GM20000 (cell line): ENCODE data around the gene PORCN.

Source experiments
- DNase-seq: peaks from one replicate; pipeline ENCODE4 v3.0.0; 2012; ENCODE audit warnings: low spot score
- CTCF ChIP-seq: IDR thresholded peaks from 2 replicates; pipeline ENCODE4 v1.5.1; 2012; ENCODE audit warnings: mild to moderate bottlenecking, control low read depth; ENCODE audit errors: extremely low read depth, missing control alignments

The PORCN gene

DNA sequence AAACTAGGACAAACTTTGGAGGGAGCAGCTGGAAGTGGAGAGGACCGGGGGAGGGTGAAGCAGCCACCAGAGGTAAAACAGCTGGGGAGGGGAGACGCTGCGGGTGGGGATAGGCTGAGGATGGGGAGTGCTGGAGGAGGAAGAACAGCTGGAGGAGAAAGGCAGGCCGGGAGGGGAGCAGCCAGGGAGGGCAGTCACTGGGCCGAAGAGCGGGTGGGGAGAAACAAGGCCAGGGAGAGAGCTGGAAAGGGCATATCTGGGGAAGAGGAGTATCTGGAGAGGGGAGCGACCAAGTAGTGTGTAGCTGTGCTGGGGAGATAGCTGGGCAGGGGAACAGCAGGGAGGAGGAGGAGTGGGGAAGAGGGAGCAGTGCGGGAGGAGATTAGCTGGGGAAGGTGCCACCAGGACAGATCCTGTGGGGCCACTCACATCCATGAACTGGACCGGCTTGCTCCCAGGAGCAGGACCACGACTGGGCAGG, 41.5 kb upstream of the PORCN start:
- no peak for DNase-seq
- TF ChIP-seq CTCF, result no peak

DNA sequence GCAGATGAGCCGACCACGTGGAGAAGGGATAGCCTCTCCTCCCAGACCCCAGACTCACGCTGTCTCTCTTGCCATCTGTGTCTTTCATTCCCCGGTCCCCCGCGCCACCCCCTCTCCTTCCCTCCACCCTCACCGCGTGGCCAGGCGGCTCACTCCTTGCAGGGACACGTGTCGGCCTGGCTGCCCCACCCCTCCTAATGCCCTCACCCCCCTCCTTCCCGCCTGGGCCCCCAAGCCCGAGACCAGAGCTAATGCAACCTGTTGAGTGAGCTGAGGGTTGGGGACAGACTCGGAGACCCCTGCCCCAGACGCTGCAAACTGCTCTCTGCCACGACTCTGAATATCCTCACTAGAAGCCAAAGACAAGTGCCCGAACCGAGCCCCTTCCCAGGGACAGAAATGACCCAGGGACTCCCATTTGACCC, 40.5 kb upstream of the PORCN start:
- TF ChIP-seq CTCF, result no peak
- peak; percentile 50 for DNase-seq

DNA sequence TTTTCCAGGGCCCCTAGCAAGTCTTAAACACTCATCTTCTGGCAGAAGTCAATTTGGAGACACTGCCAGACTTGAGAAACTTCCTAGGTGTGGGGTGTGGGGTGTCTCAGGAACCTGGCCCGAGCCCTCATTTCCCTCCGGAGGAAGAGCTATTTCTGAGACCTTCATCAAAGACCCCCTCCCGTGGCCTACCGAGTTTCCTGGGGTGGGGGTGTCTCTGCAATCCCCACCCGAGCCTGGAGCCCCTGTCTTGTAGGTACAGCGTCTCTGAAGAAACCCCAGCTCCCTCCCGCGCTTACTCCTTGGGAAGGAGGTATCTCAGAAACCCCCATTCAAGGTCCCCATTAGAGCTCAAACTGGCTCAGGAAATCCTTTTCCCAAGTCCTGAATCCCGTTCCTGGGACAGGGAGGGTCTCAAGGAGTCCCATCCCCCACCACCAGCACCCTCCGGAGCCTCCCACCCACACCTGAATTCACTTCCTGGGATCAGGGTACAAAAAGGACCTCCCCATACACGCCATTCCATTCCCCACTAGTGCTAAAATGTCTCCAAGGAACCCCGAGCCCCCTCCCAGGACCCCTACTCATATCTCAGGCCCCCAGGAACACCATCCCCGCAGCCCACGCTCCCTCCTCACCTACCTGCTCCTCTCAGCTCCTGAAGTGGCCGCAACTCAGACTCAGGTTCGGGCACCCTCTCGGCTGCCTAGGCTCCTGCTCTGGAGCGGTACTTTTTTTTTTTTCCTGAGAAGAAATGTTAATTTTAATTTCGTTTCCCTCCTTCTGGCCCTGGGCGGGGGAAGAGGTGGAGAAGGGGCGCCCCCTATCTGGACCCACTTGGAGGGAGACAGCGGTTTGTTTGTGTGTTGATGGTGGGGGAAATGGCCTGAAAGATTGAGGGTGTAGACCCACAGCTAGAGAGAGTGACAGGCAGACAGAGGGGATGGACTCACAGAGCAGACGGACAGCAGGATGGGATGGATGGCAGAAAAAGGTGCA, 39.8 kb upstream of the PORCN start:
- peak; percentile 22 for TF ChIP-seq CTCF
- peak; percentile 46 for DNase-seq

DNA sequence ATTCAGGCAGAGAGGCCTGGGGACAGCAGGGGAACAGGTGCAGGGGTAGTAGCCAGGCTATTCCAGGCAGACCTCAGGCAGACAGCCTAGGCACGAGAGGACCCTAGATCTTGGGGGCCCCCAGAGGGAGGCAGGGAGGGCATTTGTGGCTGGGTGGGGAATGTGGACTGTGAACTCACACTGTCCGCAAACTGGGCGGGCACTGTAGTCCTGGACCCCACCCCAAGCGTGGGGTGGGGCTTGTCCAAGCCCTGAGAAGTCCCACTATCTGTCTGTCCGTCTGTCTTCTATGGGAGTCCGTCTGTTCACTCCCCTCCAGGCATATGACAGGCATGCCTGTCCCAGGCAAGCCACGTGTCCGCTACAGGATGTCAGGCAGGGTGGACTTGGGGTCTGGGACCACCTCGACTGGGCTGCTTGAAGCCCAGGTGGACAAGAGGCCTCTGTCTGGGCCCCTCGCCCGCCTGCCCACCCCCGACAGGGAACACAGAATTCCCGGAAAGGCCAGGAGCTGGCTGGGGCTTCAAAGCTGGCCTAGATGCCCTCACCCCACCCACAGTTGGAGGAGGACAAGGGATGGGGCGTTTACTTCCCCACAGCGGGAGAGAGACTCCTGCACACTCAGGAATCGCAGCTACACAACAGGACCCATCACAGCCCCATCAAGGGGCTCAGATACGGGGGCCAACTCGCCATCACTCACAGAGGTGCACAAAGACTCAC, 38.5 kb upstream of the PORCN start, which contains the start of gene SLC38A5:
Gene SLC38A5 (minus strand): TSS at position 151 of the 723 bp plus-strand sequence. CDS start 2,336 bp downstream, outside the sequence.
- DNase-seq, result no peak
- TF ChIP-seq CTCF, result no peak

DNA sequence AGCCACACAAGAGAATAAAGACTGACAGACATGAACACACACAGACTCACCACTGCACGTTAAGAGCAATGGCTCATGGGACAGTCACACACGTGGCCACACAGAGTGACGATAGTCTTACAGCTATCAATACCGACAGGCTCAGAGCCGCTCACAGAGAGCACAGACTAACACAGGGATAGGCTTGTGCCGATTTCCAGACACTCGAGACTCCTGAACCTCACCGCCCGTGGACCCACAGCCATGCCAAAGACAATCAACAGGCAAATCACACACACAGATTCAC, 38.0 kb upstream of the PORCN start:
- DNase-seq, result no peak
- no peak for TF ChIP-seq CTCF

GRCh38 chrX:48471504-48471903, 37.3 kb upstream of the PORCN start:
- no peak for TF ChIP-seq CTCF
- DNase-seq, result no peak

DNA sequence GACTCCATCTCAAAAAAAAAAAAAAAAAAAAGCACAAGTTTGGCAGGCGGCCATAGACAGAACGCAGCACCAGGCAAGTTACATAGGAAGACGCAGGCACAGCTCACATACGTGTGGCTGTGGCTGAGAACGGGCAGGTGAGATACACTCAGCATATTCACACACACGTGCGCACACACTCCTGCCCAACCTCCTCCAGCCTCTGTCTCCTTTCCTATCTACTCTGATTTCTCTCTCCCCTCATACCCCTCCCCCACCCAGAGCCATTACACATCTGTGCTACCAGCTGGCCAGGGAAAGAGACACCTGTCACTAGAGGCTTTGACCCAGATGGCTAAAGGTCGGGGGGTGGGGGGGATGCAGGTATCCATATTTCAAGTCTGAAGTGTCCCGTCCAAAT, 36.6 kb upstream of the PORCN start:
- DNase-seq, result no peak

More for the DNA sequence above, 36.6 kb upstream of the PORCN start:
- no peak for TF ChIP-seq CTCF
